ENCODE measurements around the gene CADM2.
"Not testable (repeated sequence)": the region's sequence is repeated elsewhere in the genome, so short reads cannot be mapped to it uniquely, and the experiment has no call there.

CADM2 gene

DNA sequence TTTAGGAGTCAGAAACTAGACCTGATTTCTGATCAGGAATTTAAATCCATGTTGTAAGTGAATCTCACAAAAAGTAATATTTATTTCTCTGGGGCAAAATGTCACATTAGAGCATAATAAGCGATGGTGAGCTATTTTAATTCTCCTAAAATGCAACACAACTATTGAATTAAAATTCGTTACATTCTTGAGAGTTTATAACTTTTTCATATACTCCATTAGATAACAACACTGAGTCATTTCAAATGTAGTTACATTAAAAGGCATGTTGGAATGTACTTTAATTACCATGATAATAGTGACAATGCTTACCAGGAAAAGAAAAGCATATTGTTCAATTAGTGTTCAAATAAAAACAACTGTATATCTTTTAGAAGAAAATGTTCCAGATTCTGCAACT lies 116.9 kb downstream of the CADM2 start:
- DNase-seq (ENCODE audit: low read depth, low spot score), result no peak

DNA sequence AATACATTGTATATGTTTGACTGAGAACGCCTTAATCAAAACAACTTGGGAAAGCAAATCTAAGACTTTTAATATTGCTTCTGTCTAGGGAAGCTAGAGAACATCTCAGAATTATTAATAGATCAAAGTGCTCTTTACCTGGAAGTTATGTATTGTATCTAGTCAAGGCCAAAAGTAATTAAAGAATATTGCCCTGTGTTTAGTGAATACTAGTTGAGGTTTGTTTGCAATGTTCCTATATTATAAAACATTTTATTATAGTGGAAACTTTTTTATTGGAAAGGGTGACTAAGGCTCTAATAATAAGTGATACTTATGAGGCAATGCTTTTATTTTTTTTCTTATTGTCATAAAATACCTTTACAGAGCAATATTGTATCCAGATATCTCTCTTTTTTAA lies 118.2 kb downstream of the CADM2 start:
- DNase-seq (ENCODE audit: low read depth, low spot score), result no peak

DNA sequence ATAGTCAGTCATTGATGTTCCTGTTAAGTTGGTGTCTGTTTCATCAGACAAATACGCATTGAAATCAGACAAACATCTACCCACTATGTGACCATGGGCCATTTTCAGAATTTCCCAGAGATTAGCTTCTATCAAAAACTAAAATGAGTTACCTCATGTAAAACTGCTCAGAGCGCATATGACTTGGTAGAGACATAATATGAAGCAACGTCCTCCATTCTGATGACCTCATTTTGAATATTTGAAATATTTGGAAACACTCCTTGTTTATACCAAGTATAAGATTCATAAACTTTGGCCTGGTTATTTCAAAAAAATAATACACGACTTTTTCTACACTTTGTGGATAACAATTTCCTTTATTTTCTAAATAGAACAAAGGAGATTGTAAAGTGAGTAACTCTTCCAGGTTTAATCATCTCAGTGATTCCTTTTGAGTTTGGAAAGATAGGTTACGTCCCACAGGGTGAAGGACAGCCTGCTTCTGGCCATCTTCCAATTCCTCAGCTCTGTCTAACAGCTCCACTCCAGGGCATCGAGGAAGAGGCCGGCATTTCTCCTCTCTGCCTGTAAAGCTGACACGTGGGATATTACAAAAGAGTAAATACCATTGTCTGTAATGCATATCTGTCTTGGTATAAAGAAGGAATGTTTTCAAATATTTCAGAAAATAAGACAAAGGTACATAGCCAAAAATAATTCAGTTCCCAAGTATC lies 122.6 kb downstream of the CADM2 start:
- no peak for DNase-seq (ENCODE audit: low read depth, low spot score)

DNA sequence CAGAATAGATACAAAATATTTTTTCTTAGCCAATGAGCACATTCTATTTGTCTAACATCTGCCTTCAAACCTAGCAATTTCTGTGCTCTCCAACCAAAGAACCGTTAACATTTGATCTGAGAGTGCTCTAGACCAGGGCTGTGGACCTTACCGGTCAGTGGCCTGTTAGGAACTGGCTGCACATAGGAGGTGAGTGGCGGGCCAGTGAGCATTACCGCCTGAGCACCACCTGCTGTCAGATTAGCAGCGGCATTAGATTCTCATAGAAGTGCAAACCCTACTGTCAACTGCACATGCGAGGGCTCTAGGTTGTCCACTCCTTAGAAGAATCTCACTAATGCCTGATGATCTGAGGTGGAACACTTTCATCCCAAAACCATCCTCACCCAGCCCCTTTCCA lies 131.7 kb downstream of the CADM2 start:
- no peak for DNase-seq (ENCODE audit: low read depth, low spot score)

DNA sequence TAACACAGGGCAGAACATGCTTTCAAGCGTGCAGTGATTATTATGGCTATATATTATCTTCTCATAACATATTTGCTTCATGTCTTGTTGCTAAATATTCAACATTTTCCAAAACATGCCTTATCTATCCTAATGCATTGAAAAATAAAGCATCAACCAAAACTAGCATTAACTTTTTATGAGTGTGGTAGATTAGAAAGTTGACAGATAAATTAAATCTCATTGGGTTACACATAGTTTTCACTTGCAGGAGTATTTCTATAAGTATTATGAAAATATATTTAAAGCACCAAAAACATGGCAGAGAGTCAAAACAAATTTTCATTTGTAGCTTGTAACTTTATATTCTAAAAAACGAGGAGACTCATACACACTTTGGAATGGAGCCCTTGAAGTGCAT lies 141.5 kb downstream of the CADM2 start:
- DNase-seq (ENCODE audit: low read depth, low spot score), result no peak

DNA sequence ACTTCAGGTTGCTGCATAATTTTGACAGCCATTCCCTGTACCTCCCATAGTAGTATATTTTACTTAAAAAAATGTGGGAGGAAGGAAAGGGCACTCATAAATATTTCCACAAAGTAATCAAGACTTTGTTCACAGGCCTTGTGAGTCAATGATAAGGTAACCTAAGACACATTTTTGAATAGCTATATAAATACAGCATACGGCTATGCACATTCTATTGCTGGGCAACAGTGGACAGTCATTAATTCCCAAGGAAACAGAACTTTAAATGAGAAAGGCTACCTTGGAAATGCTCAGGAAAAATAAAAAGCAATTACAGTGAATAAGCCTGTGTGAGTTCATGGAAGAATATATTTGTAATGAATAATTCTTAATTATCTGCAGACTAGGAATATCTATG lies 144.0 kb downstream of the CADM2 start:
- DNase-seq (ENCODE audit: low read depth, low spot score), result no peak

DNA sequence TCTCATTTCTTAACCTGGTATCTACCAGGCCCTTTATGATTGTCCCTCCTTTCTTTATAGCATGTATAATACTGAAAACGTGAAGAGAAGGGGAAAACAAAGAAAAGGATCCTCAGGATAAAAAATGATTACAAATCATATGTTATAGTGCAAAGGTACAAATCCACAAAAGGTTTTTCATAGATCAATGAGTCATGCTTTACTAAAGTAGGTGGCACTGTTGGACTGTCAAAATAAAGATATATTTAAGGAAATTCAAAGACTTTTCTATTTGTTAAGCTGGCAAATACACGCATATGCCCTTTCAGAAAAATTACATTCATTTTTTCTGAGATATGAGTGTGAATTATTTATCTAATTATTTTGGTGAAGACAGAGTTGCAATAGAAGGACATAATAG lies 151.6 kb downstream of the CADM2 start:
- DNase-seq (ENCODE audit: low read depth, low spot score), result no peak

DNA sequence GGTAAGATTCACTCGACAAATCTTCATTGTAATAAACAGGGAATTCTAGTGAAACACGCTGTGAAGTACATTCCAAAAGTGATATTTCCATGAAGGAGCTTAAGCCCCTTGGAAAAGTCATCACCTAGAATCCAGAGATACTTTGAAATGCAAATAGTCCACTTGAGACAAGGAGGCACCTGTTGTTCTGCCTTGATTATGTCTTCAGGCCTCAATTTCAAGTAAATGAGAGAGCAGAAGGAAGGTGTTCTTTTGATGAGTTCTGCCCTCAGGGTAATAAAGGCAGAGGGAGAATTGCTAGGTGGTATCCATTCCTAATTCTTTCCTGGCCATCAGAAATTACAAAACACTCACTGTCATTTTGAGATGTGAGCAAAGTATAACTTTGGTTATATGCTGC lies 162.1 kb downstream of the CADM2 start:
- no peak for DNase-seq (ENCODE audit: low read depth, low spot score)

DNA sequence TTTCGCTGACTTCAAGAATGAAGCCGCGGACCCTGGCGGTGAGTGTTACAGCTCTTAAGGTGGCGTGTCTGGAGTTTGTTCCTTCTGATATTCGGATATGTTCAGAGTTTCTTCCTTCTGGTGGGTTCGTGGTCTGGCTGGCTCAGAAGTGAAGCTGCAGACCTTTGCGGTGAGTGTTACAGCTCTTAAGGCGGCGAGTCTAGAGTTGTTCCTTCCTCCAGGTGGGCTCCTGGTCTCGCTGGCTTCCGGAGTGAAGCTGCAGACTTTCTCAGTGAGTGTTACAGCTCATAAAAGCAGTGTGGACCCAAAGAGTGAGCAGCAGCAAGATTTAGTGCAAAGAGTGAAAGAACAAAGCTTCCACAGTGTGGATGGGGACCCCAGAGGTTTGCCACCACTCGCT lies 174.1 kb downstream of the CADM2 start:
- DNase-seq (ENCODE audit: low read depth, low spot score), result not testable (repeated sequence)

DNA sequence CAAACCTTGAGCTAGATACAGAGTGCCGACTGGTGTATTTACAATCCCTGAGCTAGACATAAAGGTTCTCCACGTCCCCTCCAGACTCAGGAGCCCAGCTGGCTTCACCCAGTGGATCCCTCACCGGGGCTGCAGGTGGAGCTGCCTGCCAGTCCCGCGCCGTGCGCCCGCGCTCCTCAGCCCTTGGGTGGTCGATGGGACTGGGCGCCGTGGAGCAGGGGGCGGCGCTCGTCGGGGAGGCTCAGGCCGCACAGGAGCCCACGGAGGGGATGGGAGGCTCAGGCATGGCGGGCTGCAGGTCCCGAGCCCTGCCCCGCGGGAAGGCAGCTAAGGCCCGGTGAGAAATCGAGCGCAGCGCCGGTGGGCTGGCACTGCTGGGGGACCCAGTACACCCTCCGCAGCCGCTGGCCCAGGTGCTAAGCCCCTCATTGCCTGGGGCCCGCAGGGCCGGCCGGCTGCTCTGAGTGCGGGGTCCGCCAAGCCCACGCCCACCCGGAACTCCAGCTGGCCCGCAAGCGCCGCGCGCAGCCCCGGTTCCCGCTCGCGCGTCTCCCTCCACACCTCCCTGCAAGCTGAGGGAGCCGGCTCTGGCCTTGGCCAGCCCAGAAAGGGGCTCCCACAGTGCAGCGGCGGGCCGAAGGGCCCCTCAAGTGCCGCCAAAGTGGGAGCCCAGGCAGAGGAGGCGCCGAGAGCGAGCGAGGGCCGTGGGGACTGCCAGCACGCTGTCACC lies 175.1 kb downstream of the CADM2 start:
- not testable (repeated sequence) for DNase-seq (ENCODE audit: low read depth, low spot score)

DNA sequence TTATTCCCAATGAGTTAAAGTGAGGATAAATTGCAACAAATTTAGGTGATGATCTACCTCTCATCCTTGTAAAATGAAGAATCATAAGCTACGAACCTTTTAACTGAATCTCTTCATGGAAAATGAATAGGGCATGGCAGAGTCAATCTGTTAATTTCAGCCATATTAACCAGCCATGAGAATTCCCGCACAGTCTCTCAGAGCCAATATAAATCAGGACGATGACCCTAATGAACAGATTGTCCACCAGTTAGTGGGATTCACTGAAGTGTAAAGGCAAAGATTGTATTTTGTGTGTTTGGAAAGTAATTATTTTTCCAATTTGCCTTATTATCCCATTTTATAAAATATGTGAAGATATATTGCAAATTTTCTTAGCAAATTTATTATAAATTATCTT lies 183.8 kb downstream of the CADM2 start:
- no peak for DNase-seq (ENCODE audit: low read depth, low spot score)

DNA sequence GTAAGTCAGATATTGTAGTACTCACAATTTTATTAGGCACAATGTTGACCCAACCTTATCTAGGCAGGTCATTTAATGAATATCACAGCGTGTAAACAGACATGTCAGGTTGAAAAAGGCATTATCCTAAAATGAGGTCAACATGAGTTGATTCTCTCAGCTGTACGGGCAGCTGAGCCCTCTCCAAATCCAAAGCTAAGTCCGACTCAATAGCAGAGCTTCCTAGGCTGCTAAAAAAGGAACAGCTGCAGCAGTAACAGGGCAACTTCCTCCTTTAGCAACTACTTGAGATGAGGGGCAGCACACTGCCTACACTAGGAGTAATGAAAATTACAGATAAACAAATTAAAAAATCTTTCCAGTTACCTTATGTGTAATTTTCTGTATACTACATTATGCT lies 189.2 kb downstream of the CADM2 start:
- DNase-seq (ENCODE audit: low read depth, low spot score), result no peak

DNA sequence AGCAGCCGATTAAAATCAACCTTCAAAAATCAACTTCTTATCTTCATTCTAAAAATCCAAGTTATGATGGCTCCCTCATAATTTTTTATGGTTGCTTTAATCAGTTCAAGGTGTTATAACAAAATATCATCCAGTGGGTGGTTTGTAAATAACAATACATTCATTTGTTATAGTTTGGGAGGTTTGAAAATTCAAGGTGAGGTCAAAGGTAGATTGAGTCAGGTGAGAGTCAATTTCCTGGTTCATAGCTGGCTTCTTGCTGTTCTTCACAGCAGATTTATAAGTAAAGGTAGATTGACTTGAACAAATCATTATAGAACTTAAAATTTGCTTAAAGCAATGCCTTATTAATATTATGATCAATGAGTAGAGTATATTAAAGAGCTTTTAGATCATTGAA lies 192.8 kb downstream of the CADM2 start:
- DNase-seq (ENCODE audit: low read depth, low spot score), result no peak

DNA sequence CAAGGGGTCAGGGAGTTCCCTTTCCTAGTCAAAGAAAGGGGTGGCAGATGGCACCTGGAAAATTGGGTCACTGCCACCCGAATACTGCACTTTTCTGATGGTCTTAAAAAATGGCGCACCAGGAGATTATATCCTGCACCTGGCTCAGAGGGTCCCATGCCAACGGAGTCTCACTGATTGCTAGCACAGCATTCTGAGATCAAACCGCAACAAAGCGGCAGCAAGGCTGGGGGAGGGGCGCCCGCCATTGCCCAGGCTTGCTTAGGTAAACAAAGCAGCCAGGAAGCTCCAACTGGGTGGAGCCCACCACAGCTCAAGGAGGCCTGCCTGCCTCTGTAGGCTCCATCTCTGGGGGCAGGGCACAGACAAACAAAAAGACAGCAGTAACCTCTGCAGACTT lies 194.5 kb downstream of the CADM2 start:
- DNase-seq (ENCODE audit: low read depth, low spot score), result not testable (repeated sequence)

DNA sequence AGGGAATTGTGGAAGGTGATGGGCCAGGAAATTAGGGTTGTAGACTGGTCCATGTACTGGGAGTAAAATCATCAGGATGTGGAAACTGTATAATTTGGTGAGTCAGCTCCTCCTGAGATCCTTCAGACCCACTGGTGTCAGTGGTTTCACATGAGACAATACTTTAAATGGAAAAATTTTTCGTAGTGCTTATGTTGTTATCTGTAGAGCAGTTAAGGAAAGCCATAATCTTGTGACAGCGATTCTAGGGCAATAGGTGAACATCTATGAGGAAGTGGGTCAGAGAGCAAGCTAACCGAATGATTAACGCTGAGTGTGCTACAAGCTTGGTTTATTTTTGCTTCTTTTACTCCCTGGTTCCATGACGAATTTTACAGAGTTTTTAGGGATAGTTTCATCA lies 200.6 kb downstream of the CADM2 start:
- DNase-seq (ENCODE audit: low read depth, low spot score), result no peak

DNA sequence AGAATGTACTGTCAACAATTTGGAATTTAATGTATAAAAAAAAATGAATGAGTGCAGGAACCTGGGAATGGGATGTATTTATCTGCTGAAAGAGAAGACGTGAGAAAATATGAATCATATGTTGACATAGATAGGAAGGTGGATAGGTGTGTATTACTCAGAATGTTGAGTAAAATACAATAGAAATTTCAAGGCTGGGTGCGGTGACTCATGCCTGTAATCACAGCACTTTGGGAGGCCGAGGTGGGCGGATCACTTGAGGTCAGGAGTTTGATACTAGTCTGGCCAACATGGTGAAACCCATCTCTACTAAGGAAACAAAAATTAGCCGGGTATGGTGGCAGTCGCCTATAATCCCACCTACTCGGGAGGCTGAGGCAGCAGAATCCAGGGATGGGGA lies 202.8 kb downstream of the CADM2 start:
- no peak for DNase-seq (ENCODE audit: low read depth, low spot score)

DNA sequence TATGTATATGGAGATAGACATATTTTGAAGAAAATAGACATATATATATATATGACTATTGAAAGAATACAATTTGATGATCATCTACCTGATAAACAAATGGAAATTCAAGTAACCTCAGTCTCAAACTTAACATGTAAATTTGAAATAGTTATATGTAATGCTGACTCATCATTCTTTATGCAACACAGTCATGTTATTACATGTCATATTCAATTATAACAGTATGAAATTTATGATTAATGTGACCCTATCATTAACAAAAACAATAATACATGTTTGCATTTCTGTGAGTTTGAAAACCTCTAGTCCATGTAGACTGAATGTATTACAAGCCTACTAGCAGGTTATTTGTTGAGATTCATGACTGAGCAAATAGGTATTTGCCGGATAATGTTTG lies 204.1 kb downstream of the CADM2 start:
- DNase-seq (ENCODE audit: low read depth, low spot score), result no peak

DNA sequence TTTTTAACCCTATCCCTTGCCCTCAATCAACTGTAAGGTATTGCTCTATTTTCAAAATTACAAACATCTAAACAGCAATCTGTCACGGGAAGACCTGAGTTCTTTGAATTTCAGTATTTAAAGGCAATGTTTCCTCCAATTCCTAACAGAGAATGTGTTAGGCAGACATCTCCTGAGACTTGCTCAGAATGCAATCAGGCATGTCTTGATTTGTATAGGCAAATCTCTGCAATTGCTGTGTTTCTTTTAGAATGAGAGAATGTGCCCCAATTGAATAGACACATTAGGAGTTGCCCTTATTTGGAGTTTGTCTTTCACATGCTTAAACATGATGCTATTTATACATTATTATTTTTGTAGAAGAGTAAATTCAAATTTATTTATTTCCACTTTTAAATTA lies 205.6 kb downstream of the CADM2 start:
- DNase-seq (ENCODE audit: low read depth, low spot score), result no peak

DNA sequence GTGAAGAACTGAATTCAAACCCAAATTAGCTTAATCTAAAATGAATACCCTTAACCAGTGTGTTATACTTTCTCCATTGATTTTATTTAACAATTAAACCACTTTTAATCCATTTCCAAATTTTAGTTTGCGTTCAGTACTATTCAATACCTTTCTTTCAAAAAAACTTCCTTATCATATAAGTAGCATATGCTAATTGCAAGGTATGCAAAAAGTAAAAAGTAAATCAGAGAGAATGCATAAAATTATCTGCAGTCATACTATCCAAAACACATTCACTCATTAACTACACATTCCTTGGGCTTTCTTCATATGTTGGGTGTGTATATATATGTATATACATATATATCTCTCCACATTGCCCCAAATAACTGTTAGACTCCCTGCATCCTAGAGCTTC lies 208.8 kb downstream of the CADM2 start:
- no peak for DNase-seq (ENCODE audit: low read depth, low spot score)

DNA sequence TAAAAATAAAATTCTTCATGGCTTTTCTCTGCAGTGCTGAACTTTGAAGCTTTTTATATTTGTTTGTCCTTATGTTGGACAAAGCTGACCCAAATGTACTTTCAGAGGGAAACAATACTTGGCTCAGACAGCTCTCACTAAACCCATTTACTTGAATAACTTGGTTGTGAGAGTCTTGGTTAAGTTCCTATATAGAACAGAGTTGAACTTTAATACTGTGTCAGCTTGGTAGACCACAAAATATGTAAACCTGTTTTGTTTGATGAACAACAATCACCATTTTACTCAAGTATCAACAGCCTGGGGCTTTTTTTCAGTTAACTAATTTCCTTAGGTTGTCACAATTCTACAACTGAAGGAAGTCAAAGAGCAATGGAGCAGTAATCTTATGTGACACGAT lies 211.9 kb downstream of the CADM2 start:
- no peak for DNase-seq (ENCODE audit: low read depth, low spot score)

DNA sequence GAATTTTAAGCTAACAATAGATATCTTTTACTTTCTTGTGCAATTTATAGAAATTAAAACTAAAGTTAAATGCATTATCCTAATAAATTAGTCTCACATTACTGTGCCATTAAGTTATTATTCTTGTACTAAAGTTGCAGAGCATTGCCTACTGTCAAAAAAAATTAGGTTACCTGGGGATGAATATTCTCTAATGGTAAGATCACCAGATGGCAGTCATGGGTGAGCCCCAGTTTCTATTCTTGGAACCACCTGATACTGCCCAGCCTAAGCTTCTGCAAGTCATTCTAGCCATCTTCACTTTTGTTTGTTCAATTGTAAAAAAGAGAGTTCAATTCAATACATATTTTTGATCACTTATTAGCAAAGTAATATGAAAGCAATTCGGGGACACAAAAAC lies 213.2 kb downstream of the CADM2 start:
- no peak for DNase-seq (ENCODE audit: low read depth, low spot score)

DNA sequence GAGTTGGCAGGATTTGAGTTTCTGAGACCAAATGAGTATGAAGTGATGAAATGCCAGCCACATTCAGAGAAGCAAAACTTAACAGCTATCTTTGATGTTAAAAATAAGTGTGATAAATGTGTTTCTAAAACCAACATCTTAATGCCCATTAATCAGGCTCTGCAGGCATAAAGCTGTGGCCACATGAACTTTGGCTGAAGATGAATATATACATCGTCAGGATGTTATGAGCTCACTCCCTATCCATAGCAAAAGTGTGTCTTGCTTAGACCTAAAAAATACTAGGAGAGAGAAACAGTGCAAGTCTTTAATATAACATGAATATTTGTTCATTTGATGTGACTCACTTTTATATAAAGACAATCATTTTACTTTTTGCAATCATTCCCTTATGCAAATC lies 218.0 kb downstream of the CADM2 start:
- no peak for DNase-seq (ENCODE audit: low read depth, low spot score)

DNA sequence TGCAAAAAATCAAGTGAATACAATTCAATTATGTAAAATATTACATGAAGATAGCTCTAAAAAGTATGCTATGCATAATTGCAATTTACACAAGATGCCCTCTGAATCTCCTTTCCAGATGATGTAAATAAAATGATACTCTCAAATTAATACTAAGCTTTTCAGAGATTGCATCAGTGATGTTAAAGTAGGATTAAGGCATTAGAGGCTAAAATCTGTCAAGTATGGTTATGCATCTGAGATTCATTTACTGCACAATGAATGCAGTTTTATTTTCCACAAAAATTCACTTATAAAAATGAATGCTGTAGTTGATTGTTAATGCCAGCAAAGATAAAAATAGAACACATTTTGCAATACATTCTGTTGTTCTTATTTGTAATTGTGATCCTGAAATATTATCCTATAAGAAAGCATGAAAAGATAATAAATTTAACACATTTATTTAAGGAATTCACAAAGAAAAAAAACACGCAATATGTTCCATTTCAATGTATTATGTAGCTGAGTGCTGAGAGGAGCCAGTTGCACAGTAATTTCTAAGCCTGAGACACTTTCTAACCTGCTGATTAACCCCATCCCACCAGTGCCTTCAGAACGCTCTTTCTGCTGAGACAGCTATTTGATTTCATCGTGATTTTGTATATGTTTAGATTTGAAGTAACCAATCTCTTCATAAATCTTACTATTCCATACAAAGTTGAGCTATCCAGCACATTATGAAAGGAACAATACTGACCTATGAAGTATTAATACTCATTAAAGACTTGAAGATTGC lies 224.4 kb downstream of the CADM2 start:
- no peak for DNase-seq (ENCODE audit: low read depth, low spot score)

Measured in activated naive CD8-positive, alpha-beta T cell treated with anti-CD3 and anti-CD28 coated beads, Interleukin-2, amount 50 U/mL, for 16 hours (primary cell).